Neuronal stem cell (in vitro differentiated cells): ENCODE measurements around the gene MTA3.

ENCODE experiments used
- DNase-seq: peaks from one replicate; pipeline ENCODE4 v3.0.0-alpha.2; 2013; ENCODE audit warnings: low spot score
- H2AFZ ChIP-seq: one replicate; pipeline ENCODE4 v1.6.1; 2013; ENCODE audit warnings: mild to moderate bottlenecking, low read length, inconsistent platforms
- H2AK5ac ChIP-seq: 2 replicates; pipeline ENCODE4 v1.6.1; 2013; ENCODE audit warnings: low read depth, mild to moderate bottlenecking, inconsistent platforms, low read length, moderate library complexity, mixed read lengths
- H2BK120ac ChIP-seq: 2 replicates; pipeline ENCODE4 v1.6.1; 2013; ENCODE audit warnings: low read depth, mild to moderate bottlenecking, inconsistent platforms, low read length, moderate library complexity, mixed read lengths
- H2BK12ac ChIP-seq: one replicate; pipeline ENCODE4 v1.6.1; 2013; ENCODE audit warnings: low read length, inconsistent platforms
- H2BK15ac ChIP-seq: 2 replicates; pipeline ENCODE4 v1.6.1; 2013; ENCODE audit warnings: mild to moderate bottlenecking, low read length, inconsistent platforms, mixed read lengths
- H2BK5ac ChIP-seq: one replicate; pipeline ENCODE4 v1.6.1; 2013; ENCODE audit warnings: inconsistent platforms, mild to moderate bottlenecking, low read length, moderate library complexity
- H3K14ac ChIP-seq: one replicate; pipeline ENCODE4 v1.6.1; 2013; ENCODE audit warnings: low read length, inconsistent platforms
- H3K18ac ChIP-seq: 2 replicates; pipeline ENCODE4 v1.6.1; 2013; ENCODE audit warnings: low read length, inconsistent platforms
- H3K23ac ChIP-seq: 2 replicates; pipeline ENCODE4 v1.6.1; 2013; ENCODE audit warnings: low read depth, mild to moderate bottlenecking, mixed read lengths, low read length, inconsistent platforms; ENCODE audit not compliant: poor library complexity
- H3K27ac ChIP-seq: replicated peaks from 3 replicates; pipeline ENCODE4 v1.5.1; 2013; ENCODE audit warnings: low read length, inconsistent platforms
- H3K27me3 ChIP-seq, 3 experiments: 2 replicates each; pipeline ENCODE4 v1.6.1; 2013; ENCODE audit warnings: low read length in 3 of 3, mild to moderate bottlenecking in 2 of 3, inconsistent platforms in 1 of 3, low read depth in 1 of 3, mixed read lengths in 1 of 3, moderate library complexity in 1 of 3; ENCODE audit not compliant: control insufficient read depth in 3 of 3, insufficient read depth in 3 of 3
- H3K36me3 ChIP-seq, 2 donors: replicated peaks in 1 of 2; 2 replicates each; pipeline ENCODE4 v1.6.1; 2013; ENCODE audit warnings: low read length in 2 of 2; ENCODE audit not compliant: control insufficient read depth in 2 of 2, insufficient read depth in 2 of 2
- H3K4ac ChIP-seq: 2 replicates; pipeline ENCODE4 v1.6.1; 2013; ENCODE audit warnings: inconsistent platforms, mild to moderate bottlenecking, low read length, moderate library complexity
- H3K4me1 ChIP-seq, 2 donors: 1 replicate in 1 of 2; 2 replicates in 1 of 2; pipeline ENCODE4 v1.6.1; 2013; ENCODE audit warnings: low read length in 2 of 2, low read depth in 1 of 2; ENCODE audit not compliant: control insufficient read depth in 2 of 2, insufficient read depth in 1 of 2
- H3K4me2 ChIP-seq: one replicate; pipeline ENCODE4 v1.6.1; 2013; ENCODE audit warnings: mild to moderate bottlenecking, low read length, inconsistent platforms; ENCODE audit not compliant: insufficient read depth, poor library complexity, severe bottlenecking
- H3K4me3 ChIP-seq, 2 donors: 2 replicates each; pipeline ENCODE4 v1.5.1; 2013; ENCODE audit warnings: low read length in 2 of 2, mild to moderate bottlenecking in 2 of 2, inconsistent platforms in 1 of 2, moderate library complexity in 1 of 2
- H3K79me1 ChIP-seq: one replicate; pipeline ENCODE4 v1.6.1; 2013; ENCODE audit warnings: low read depth, mild to moderate bottlenecking, inconsistent platforms, low read length, moderate library complexity
- H3K9ac ChIP-seq: one replicate; pipeline ENCODE4 v1.6.1; 2013; ENCODE audit warnings: mild to moderate bottlenecking, low read depth, low read length, inconsistent platforms; ENCODE audit not compliant: poor library complexity
- H3K9me3 ChIP-seq, 2 donors: replicated peaks in 1 of 2; 2 replicates each; pipeline versions ENCODE3 to v1.6.1; 2013; ENCODE audit warnings: low read length in 2 of 2, mild to moderate bottlenecking in 2 of 2, inconsistent platforms in 1 of 2, low read depth in 1 of 2, mixed read lengths in 1 of 2, moderate library complexity in 1 of 2; ENCODE audit not compliant: control insufficient read depth in 2 of 2, insufficient read depth in 1 of 2
- H4K8ac ChIP-seq: one replicate; pipeline ENCODE4 v1.6.1; 2013; ENCODE audit warnings: low read depth, mild to moderate bottlenecking, inconsistent platforms, low read length, moderate library complexity
- H4K91ac ChIP-seq: one replicate; pipeline ENCODE4 v1.6.1; 2013; ENCODE audit warnings: low read length, low read depth, mild to moderate bottlenecking, inconsistent platforms; ENCODE audit not compliant: poor library complexity
- WGBS, 2 donors: extraction: QIAGEN DNeasy Blood & Tissue Kit; methylation state at CpG; one replicate each; pipeline ENCODE4 v1.1.7; 2013; ENCODE audit warnings: missing lambda C conversion rate in 2 of 2, mixed read lengths in 1 of 2; ENCODE audit not compliant: insufficient read length in 2 of 2, insufficient replicate concordance in 1 of 2; ENCODE audit errors: extremely low coverage in 2 of 2; 5-methylcytosine and 5-hydroxymethylcytosine counted together

MTA3 gene

DNA sequence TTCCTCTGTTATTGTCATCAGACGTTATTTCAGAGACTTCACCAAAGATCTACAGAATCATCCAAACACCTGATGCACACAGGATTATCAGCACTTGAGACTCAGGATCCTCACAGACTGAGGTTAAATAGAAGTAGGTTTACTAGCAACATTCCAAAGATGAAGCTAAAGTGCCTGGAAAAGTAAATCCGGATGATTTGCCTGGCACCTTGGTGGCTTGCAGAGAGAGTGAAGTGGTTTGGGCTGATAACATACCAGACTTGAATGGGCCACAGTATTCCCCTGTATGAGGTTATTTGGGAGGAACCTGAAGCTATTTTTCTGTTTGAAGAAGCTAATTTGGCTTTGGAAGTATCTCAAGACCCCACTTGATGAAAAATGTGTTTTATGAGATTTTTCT, 144.5 kb downstream of the MTA3 start:
- no peak for DNase-seq

GRCh38 chr2:42713920-42714319, 145.5 kb downstream of the MTA3 start:
- H3K4me3 ChIP-seq: no peak overlapping the region
- WGBS, 2 donors: no CpG with 5 or more reads among the region's 4 CpGs
- H3K27ac ChIP-seq: no peak overlapping the region
- no peak overlapping the region for H2BK120ac ChIP-seq
- H3K9me3 ChIP-seq: no peaks in the 10 kb centered on the region
- DNase-seq: no peak
- no peak overlapping the region for H2BK15ac ChIP-seq
- H3K23ac ChIP-seq: no peak overlapping the region
- no peak overlapping the region for H3K9ac ChIP-seq
- H3K36me3 ChIP-seq: peaks cover 2 to 11% of the 10 kb centered on the region in 2 donors
- H4K8ac ChIP-seq: no peak overlapping the region
- H3K14ac ChIP-seq: no peak overlapping the region
- H3K4me1 ChIP-seq: no peaks in the 10 kb centered on the region
- no peak overlapping the region for H4K91ac ChIP-seq
- H2BK5ac ChIP-seq: no peak overlapping the region
- no peak overlapping the region for H3K4me2 ChIP-seq
- H3K79me1 ChIP-seq: no peaks in the 10 kb centered on the region
- H3K4ac ChIP-seq: no peak overlapping the region
- no peak overlapping the region for H2AFZ ChIP-seq
- H3K27me3 ChIP-seq: no peaks in the 10 kb centered on the region
- H2AK5ac ChIP-seq: no peak overlapping the region
- no peak overlapping the region for H3K18ac ChIP-seq
- no peak overlapping the region for H2BK12ac ChIP-seq

More for the DNA sequence above, 144.5 kb downstream of the MTA3 start:
- H3K79me1 ChIP-seq: no peaks in the 10 kb centered on the region
- H3K36me3 ChIP-seq: peaks cover 5 to 20% of the 10 kb centered on the region in 2 donors
- H2BK5ac ChIP-seq: no peak overlapping the region
- H3K9me3 ChIP-seq: no peaks in the 10 kb centered on the region
- no peak overlapping the region for H3K27ac ChIP-seq
- H2BK15ac ChIP-seq: no peak overlapping the region
- H4K91ac ChIP-seq: no peak overlapping the region
- no peak overlapping the region for H3K4ac ChIP-seq
- WGBS, 2 donors: no CpG with 5 or more reads among the region's 2 CpGs
- no peak overlapping the region for H3K18ac ChIP-seq
- H3K14ac ChIP-seq: no peak overlapping the region
- H3K4me2 ChIP-seq: no peak overlapping the region
- no peak overlapping the region for H2BK120ac ChIP-seq
- H4K8ac ChIP-seq: no peak overlapping the region
- H2AK5ac ChIP-seq: no peak overlapping the region
- no peaks in the 10 kb centered on the region for H3K27me3 ChIP-seq
- H3K4me3 ChIP-seq: no peak overlapping the region
- H3K4me1 ChIP-seq: no peaks in the 10 kb centered on the region
- no peak overlapping the region for H2BK12ac ChIP-seq
- H2AFZ ChIP-seq: no peak overlapping the region
- H3K23ac ChIP-seq: no peak overlapping the region
- H3K9ac ChIP-seq: no peak overlapping the region

DNA sequence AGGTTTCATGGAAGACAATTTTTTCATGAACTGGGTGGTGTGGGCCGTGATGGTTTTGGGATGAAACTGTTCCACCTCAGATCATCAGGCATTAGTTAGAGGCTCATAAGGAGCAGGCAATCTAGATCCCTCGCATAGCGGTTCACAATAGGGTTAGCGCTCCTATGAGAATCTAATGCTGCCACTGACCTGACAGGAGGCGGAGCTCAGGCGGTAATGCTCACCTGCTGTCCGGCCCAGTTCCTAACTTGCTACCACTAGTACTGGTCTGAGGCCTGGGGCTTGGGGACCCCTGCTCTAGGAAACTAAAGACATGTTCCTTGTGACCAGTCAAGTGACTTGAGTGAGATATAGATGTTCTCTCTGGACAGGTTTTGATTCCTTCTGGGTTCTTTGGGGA, 146.3 kb downstream of the MTA3 start:
- DNase-seq: no peak
- no peak overlapping the region for H2BK12ac ChIP-seq
- no peak overlapping the region for H2AK5ac ChIP-seq
- no peak overlapping the region for H2BK120ac ChIP-seq
- no peak overlapping the region for H3K27ac ChIP-seq
- WGBS, 2 donors: no CpG with 5 or more reads among the region's 7 CpGs
- H3K4me3 ChIP-seq: no peak overlapping the region
- no peak overlapping the region for H2BK15ac ChIP-seq
- no peaks in the 10 kb centered on the region for H3K9me3 ChIP-seq
- H3K4me2 ChIP-seq: no peak overlapping the region
- no peak overlapping the region for H3K9ac ChIP-seq
- H3K4ac ChIP-seq: no peak overlapping the region
- no peaks in the 10 kb centered on the region for H3K27me3 ChIP-seq
- no peak overlapping the region for H3K14ac ChIP-seq
- H3K79me1 ChIP-seq: no peaks in the 10 kb centered on the region
- no peak overlapping the region for H2BK5ac ChIP-seq
- no peak overlapping the region for H4K8ac ChIP-seq
- H3K36me3 ChIP-seq: peaks cover 0 to 3% of the 10 kb centered on the region in 2 donors
- no peak overlapping the region for H3K23ac ChIP-seq
- H2AFZ ChIP-seq: no peak overlapping the region
- H3K4me1 ChIP-seq: no peaks in the 10 kb centered on the region
- H4K91ac ChIP-seq: no peak overlapping the region
- H3K18ac ChIP-seq: no peak overlapping the region

GRCh38 chr2:42721898-42722297, 153.5 kb downstream of the MTA3 start:
- Histone ChIP-seq H3K23ac (no peak overlapping the region), H2BK120ac (no peak overlapping the region), H3K9me3 (no peaks in the 10 kb centered on the region), H3K27ac (no peak overlapping the region), H4K91ac (no peak overlapping the region), H3K14ac (no peak overlapping the region), H3K18ac (no peak overlapping the region), H3K79me1 (no peaks in the 10 kb centered on the region), H4K8ac (no peak overlapping the region), H3K4me1 (peaks cover 4 to 8% of the 10 kb centered on the region in 2 donors), H3K36me3 (peaks cover 2 to 10% of the 10 kb centered on the region in 2 donors), H2BK5ac (no peak overlapping the region), H3K27me3 (no peaks in the 10 kb centered on the region), H2AK5ac (no peak overlapping the region), H3K4me3 (no peak overlapping the region), H3K4ac (no peak overlapping the region), H3K9ac (no peak overlapping the region), H3K4me2 (no peak overlapping the region), H2BK15ac (no peak overlapping the region), H2BK12ac (no peak overlapping the region), H2AFZ (peak overlapping the region; percentile 48)
- no peak for DNase-seq
- no CpG with 5 or more reads among the region's 2 CpGs for WGBS, 2 donors
